Rectal smooth muscle tissue (tissue), 1 donor: ENCODE measurements around the gene SP5.
"Not testable (repeated sequence)": the region's sequence is repeated elsewhere in the genome, so short reads cannot be mapped to it uniquely, and the experiment has no call there.

Source experiments
- H3K27ac ChIP-seq: one replicate; pipeline ENCODE4 v1.7.0; 2013; ENCODE audit warnings: low read depth, low read length, inconsistent platforms
- H3K27me3 ChIP-seq: one replicate; pipeline ENCODE4 v1.7.0; 2013; ENCODE audit warnings: low read length; ENCODE audit not compliant: control insufficient read depth, insufficient read depth
- H3K36me3 ChIP-seq: one replicate; pipeline ENCODE4 v1.7.0; 2013; ENCODE audit warnings: low read length; ENCODE audit not compliant: control insufficient read depth, insufficient read depth
- H3K4me1 ChIP-seq: one replicate; pipeline ENCODE4 v1.7.0; 2013; ENCODE audit warnings: low read length; ENCODE audit not compliant: control insufficient read depth, insufficient read depth
- H3K4me3 ChIP-seq: one replicate; pipeline ENCODE4 v1.7.0; 2013; ENCODE audit warnings: low read length
- H3K9ac ChIP-seq: one replicate; pipeline ENCODE4 v1.7.0; 2013; ENCODE audit warnings: low read length

SP5 gene

GRCh38 chr2:170715062-170715931, at the start of gene SP5:
TSS of gene SP5 (plus strand) at chr2:170715337. CDS start at chr2:170715513, 176 bp downstream.
- Histone ChIP-seq H3K4me1 (peaks cover 3% of the 10 kb centered on the region), H3K27me3 (peaks cover 26% of the 10 kb centered on the region), H3K4me3 (peak within 1 kb of the TSS; percentile 62), H3K36me3 (no peaks in the 10 kb centered on the region), H3K27ac (peak within 1 kb of the TSS; percentile 30), H3K9ac (no peak within 1 kb of the TSS)

- no peak overlapping the region for H3K4me3 ChIP-seq
- H3K9ac ChIP-seq: no peak overlapping the region
- H3K36me3 ChIP-seq: no peaks in the 10 kb centered on the region
- no peaks in the 10 kb centered on the region for H3K4me1 ChIP-seq
- H3K27me3 ChIP-seq: no peaks in the 10 kb centered on the region
- H3K27ac ChIP-seq: no peak overlapping the region
Measured at GRCh38 chr2:170665743-170666142, 49.4 kb upstream of the SP5 start.

GRCh38 chr2:170669909-170670308, 45.2 kb upstream of the SP5 start:
- Histone ChIP-seq H3K4me1 (no peaks in the 10 kb centered on the region), H3K9ac (no peak overlapping the region)

GRCh38 chr2:170670651-170671050, 44.5 kb upstream of the SP5 start:
- H3K9ac ChIP-seq: no peak overlapping the region
- no peak overlapping the region for H3K27ac ChIP-seq
- no peaks in the 10 kb centered on the region for H3K36me3 ChIP-seq
- no peak overlapping the region for H3K4me3 ChIP-seq
- no peaks in the 10 kb centered on the region for H3K4me1 ChIP-seq
- H3K27me3 ChIP-seq: no peaks in the 10 kb centered on the region

More at GRCh38 chr2:170669909-170670308, 45.2 kb upstream of the SP5 start:
- Histone ChIP-seq H3K27ac (no peak overlapping the region), H3K4me3 (no peak overlapping the region), H3K27me3 (no peaks in the 10 kb centered on the region), H3K36me3 (no peaks in the 10 kb centered on the region)

DNA sequence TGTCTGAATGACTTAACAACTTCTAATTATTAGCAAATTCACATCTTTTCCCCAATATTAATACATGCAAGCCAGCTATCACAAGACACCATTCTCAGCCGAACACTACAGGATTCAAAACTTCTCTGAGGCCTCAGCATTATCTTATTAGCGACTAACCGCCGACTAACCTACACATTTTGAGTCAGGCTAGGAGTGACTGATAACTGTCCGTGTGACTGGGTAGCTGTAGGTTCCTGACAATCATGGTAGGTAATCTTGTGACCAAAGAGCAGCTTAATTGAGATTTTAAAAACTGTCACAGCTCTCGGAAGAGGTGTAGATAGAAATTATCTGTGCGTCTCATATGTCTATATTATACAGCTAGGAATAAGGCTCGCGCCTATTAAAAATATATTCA, 44.1 kb upstream of the SP5 start:
- Histone ChIP-seq H3K9ac (no peak overlapping the region), H3K36me3 (no peaks in the 10 kb centered on the region), H3K27me3 (no peaks in the 10 kb centered on the region), H3K4me3 (no peak overlapping the region), H3K4me1 (no peaks in the 10 kb centered on the region), H3K27ac (no peak overlapping the region)

DNA sequence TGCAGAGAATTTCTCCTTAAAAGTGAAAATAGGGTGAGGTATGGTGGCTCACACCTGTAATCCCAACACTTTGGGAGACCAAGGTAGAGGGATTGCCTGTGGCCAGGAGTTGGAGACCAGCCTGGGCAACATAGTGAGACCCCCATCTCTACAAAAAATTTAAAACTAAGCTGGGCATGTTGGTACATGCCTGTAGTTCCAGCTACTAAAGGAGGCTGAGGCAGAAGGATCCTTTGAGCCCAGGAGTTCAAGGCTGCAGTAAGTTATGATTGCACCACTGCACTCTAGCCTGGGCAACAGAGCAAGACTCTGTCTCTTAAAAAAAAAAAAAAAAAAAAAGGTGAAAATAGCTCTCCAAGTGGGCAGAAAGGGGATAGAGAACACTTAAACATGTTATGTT, 40.9 kb upstream of the SP5 start:
- H3K4me3 ChIP-seq, H3K27me3 ChIP-seq, H3K36me3 ChIP-seq, H3K27ac ChIP-seq, H3K9ac ChIP-seq, H3K4me1 ChIP-seq: not testable (repeated sequence)

DNA sequence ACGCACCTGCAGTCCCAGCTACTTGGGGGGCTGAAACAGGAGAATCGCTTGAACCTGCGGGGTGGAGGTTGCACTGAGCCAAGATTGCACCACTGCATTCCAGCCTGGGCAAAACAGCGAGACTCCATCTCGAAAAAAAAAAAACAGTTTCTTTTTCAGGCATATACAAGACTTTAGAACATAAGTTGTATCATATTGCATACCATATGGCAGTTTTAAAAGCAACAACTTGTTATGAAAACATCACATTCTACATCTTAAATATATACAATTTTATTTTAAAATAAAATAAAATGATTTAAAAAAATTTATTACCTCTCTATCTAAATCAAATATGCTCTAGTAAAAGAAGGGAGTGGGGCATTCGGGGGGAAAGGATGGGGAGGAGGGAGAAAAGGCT, 39.4 kb upstream of the SP5 start:
- Histone ChIP-seq H3K4me1 (peaks cover 3% of the 10 kb centered on the region), H3K4me3 (no peak overlapping the region), H3K36me3 (no peaks in the 10 kb centered on the region), H3K27ac (no peak overlapping the region), H3K9ac (no peak overlapping the region), H3K27me3 (no peaks in the 10 kb centered on the region)

DNA sequence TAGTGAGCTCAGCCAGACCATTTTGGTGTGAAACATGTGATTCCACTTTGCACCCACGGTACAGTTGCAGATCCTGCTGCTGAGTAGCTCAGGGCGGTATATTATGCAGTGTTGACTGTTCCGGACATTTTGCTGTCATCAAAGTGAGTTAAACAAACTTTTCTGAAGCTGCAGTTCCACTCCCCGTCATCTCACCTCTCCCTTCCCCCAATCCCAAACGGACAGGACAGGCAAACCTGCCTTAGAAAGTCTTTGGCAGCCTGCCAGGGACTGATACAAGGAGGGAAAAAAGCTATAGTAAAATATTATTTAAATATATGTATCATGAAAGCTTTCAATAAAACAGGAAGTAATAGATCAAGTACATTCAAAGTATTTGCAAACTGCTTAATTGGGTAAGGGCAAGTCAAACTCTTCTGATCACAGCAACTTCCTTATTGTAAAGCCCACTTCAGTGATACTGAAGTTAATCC, 35.5 kb upstream of the SP5 start:
- no peak overlapping the region for H3K9ac ChIP-seq
- no peaks in the 10 kb centered on the region for H3K36me3 ChIP-seq
- peaks cover 3% of the 10 kb centered on the region for H3K4me1 ChIP-seq
- H3K4me3 ChIP-seq: no peak overlapping the region
- H3K27me3 ChIP-seq: no peaks in the 10 kb centered on the region
- no peak overlapping the region for H3K27ac ChIP-seq

GRCh38 chr2:170680172-170680941, 34.8 kb upstream of the SP5 start:
- Histone ChIP-seq H3K9ac (no peak overlapping the region), H3K4me1 (peaks cover 3% of the 10 kb centered on the region), H3K27me3 (no peaks in the 10 kb centered on the region), H3K4me3 (no peak overlapping the region), H3K27ac (no peak overlapping the region), H3K36me3 (no peaks in the 10 kb centered on the region)

- no peak overlapping the region for H3K4me3 ChIP-seq
- H3K27me3 ChIP-seq: no peaks in the 10 kb centered on the region
- no peak overlapping the region for H3K27ac ChIP-seq
- no peak overlapping the region for H3K9ac ChIP-seq
- no peaks in the 10 kb centered on the region for H3K36me3 ChIP-seq
- H3K4me1 ChIP-seq: peaks cover 3% of the 10 kb centered on the region
Measured at GRCh38 chr2:170681311-170681710, 33.8 kb upstream of the SP5 start.

DNA sequence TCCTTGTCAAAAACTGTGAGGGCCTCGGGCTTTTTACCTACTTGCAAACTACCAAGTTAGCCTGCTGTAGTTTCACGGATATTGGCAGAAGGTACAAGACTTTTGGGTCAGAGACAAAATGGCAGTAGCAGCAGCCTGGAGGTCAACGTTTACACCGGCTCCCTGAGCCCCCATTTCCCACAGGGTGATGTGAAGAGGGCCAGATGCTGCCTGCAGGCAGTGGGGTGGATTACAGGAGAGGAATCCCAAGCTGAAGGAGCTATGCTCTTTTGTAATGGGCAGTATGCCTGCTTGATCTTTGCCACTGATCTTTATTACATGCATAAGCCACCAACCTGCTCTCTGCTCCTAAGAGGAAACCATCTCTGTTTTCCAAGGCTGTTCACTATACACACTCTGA, 29.5 kb upstream of the SP5 start:
- H3K9ac ChIP-seq: no peak overlapping the region
- H3K4me1 ChIP-seq: peaks cover under 1% of the 10 kb centered on the region
- H3K4me3 ChIP-seq: no peak overlapping the region
- H3K36me3 ChIP-seq: no peaks in the 10 kb centered on the region
- H3K27ac ChIP-seq: no peak overlapping the region
- H3K27me3 ChIP-seq: no peaks in the 10 kb centered on the region

DNA sequence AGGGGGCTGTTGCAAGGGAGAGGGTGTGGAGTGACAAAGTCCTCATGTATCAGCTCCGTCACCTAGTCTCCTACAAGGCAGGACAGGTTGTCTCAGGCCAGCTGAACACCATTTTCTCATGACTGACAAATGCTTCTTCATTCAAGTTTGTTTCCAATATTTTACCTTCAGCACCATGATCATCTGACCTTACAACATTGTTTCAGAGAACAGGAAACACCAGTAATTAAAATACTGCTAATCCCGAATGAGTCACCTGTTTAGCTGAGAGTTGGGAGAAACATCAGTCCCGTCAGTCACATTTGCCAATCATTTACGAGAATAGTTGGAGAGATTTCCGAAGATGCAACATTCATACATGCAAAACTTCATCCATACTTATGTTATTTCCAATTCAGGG, 25.7 kb upstream of the SP5 start:
- H3K9ac ChIP-seq: no peak overlapping the region
- H3K4me1 ChIP-seq: no peaks in the 10 kb centered on the region
- no peak overlapping the region for H3K27ac ChIP-seq
- no peaks in the 10 kb centered on the region for H3K27me3 ChIP-seq
- H3K4me3 ChIP-seq: no peak overlapping the region
- no peaks in the 10 kb centered on the region for H3K36me3 ChIP-seq
